ENCODE data around the gene PODXL2. TPM values are rescaled to one million over a fixed set of nuclear protein-coding genes. Genes with fewer than 3 reads are reported as not detected.
"Not testable (repeated sequence)": the region's sequence is repeated elsewhere in the genome, so short reads cannot be mapped to it uniquely, and the experiment has no call there.

PODXL2 gene
- total RNA-seq, 1 donor from 2014 or later: 9.8 TPM

GRCh38 chr3:127693336-127693843 is 64.4 kb downstream of the PODXL2 start:
- DNase-seq: no peak
- Mint-ChIP-seq H3K27me3 (no peaks in the 10 kb centered on the region), H3K27ac (no peak overlapping the region), H3K4me1 (peaks cover 3% of the 10 kb centered on the region), H3K36me3 (ENCODE audit: low read depth) (no peaks in the 10 kb centered on the region), H3K4me3 (no peak overlapping the region), H3K9me3 (no peaks in the 10 kb centered on the region)
- intact Hi-C loops (cut with micrococcal nuclease): no loop called here

DNA sequence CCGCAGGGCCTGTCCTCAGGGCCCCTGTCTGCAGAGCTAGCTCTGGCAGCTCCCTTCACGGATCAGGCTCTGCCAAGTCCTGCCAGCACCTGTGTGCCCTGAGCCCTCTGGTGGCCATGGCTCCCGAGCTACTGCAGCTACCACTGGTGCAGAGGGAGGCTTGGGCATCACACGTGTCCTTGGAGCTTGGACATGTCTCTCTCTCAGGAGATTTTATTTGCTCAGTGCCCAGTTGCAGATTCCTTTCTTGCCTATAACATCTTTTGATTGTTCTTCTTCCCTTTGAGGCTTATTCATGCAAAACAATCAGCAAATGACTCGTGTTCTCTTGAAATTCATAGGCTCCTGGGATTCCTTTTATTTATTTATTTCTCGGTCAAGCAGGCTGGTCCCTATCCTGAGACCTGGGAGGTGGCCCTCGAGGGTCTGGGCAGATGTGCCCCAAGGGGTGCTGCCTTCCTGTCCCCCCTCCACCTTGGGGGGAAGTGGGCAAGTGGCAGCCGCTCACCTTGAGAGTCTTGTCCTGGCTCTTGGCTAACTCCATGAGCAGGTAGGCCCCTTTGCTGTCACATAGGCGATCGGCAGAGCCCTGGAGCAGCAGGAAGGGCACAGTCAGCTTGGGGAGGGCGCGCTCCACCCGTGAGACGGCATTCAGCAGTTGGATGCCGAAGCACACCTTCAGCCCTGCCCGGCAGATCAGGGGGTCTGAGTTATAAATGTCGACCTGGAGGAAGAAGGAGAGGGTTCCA is 65.7 kb downstream of the PODXL2 start:
- Mint-ChIP-seq H3K27me3 (no peaks in the 10 kb centered on the region), H3K4me1 (peaks cover 3% of the 10 kb centered on the region), H3K36me3 (ENCODE audit: low read depth) (no peaks in the 10 kb centered on the region), H3K9me3 (no peaks in the 10 kb centered on the region), H3K4me3 (no peak overlapping the region), H3K27ac (no peak overlapping the region)
- peak; percentile 81 for DNase-seq
- intact Hi-C loops (cut with micrococcal nuclease): loop anchor here (5.0 kb wide), 1 partner anchor 138 kb away; no protein-coding TSS in a partner anchor

DNA sequence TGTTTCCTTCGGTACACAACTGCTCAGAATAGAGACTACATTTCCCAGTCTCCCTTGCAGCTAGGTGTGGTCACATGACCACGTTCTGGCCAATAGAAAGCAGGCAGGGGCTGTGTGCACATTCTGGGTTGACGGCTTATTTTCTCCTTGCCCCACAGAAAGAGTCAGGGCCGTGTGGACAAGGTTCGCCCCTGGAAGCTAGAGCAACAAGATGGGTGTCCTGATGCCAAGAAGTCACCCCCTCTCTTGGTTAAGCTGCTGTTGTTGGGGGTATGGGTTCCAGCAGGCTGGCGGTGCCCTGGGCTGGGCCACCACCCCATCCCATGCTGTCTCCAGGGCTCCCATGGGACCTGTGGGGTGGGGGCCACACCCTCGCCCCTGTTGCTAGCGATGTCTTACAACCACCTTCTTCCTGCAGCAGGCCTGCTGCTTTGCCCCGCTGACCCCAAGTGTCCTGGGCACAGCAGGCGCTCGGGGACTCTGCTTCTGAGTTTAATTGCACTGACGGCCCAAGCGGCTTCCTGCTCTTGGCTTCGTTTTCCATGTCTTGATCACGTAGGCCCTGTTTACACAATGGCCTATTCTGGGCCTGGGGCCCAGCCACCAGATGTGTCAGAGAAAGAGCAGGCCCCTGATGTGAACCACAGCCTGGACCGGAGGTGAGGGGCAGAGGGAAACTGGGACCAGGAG is 68.7 kb downstream of the PODXL2 start:
- no peaks in the 10 kb centered on the region for H3K9me3 Mint-ChIP-seq
- intact Hi-C loops (cut with micrococcal nuclease): loop anchor here (2.0 to 5.0 kb wide), 3 partner anchors 25 to 273 kb away; partner anchors contain the start of gene ABTB1
- no peaks in the 10 kb centered on the region for H3K36me3 Mint-ChIP-seq (ENCODE audit: low read depth)
- H3K4me3 Mint-ChIP-seq: no peak overlapping the region
- H3K4me1 Mint-ChIP-seq: peaks cover 3% of the 10 kb centered on the region
- peak; percentile 86 for DNase-seq
- H3K27ac Mint-ChIP-seq: no peak overlapping the region
- no peaks in the 10 kb centered on the region for H3K27me3 Mint-ChIP-seq

GRCh38 chr3:127698286-127698685 is 69.3 kb downstream of the PODXL2 start:
- H3K27ac Mint-ChIP-seq: no peak overlapping the region
- H3K9me3 Mint-ChIP-seq: no peaks in the 10 kb centered on the region
- no peaks in the 10 kb centered on the region for H3K27me3 Mint-ChIP-seq
- H3K4me1 Mint-ChIP-seq: peaks cover 3% of the 10 kb centered on the region
- no peak overlapping the region for H3K4me3 Mint-ChIP-seq
- H3K36me3 Mint-ChIP-seq (ENCODE audit: low read depth): no peaks in the 10 kb centered on the region
- intact Hi-C loops (cut with micrococcal nuclease): loop anchor here (5.0 kb wide), 1 partner anchor 134 kb away; no protein-coding TSS in a partner anchor
- DNase-seq: no peak

- Mint-ChIP-seq H3K36me3 (ENCODE audit: low read depth) (no peaks in the 10 kb centered on the region), H3K9me3 (no peaks in the 10 kb centered on the region), H3K27me3 (peaks cover 5% of the 10 kb centered on the region), H3K4me1 (peaks cover 3% of the 10 kb centered on the region), H3K4me3 (no peak overlapping the region), H3K27ac (no peak overlapping the region)
- no peak for DNase-seq
- intact Hi-C loops (cut with micrococcal nuclease): loop anchor here (5.0 kb wide), 1 partner anchor 133 kb away; no protein-coding TSS in a partner anchor
These were observed 69.9 kb downstream of the PODXL2 start for GRCh38 chr3:127698691-127699415.

DNA sequence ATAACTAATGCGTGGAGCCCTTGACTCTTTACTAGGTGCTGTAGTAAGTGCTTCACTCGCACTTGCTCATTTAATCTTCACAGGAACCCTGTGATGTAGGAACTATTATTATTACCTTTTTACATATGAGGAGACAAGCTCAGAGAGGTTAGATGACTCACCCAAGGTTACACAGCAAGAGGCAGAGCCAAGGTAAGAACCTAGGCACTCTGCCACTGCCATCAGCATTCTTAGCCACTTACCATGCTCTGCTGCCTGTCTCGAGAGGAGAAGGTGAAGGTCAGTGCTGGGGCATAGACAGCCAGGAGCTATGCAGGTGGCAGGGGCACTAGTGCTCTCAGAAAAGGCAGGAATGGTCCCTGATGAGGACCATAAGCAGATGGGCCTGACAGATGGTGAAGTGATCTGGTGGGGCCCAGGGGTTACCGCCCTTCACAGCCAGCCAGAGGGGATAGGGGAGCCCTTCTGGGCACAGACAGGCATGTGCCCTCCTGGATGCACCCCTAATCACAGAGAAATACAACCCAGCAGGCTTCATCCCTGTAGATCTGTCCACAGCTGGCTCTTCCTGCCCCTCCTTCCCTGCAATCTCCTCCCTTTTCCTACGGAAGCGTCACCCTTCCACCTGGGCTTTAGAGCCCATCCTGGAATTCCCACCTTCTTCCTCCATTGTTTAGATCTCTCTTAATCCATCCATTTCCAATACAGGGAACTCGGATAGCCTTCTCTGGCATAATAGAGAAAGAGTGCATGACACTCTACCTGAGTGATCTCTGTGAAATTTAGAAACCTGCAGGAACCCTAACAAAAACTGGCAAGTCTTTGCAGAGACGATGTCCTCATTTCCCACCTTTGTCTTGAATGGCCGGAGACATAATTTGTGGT is 70.7 kb downstream of the PODXL2 start:
- no peak overlapping the region for H3K4me3 Mint-ChIP-seq
- H3K27ac Mint-ChIP-seq: no peak overlapping the region

DNA sequence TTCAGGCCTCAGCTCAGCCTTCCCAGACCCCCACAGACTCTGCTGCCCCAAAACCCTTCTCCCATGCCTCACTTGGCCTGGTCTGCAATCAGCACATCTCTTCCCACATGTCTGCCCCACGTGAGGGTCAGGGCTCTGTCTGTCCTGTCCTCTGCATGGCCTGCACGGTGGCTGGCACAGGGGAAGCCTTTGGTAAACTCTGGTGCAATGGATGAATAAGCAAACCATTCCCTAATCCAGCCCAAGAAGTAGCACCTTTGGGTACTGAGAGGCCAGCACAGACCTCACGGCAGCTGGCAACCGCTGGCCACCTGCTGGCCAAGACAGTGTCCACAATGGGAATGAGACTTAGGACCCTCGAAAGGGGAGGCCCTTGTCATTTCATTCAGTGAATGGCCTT is 71.4 kb downstream of the PODXL2 start:
- Mint-ChIP-seq H3K9me3 (no peaks in the 10 kb centered on the region), H3K4me1 (peaks cover 3% of the 10 kb centered on the region), H3K27ac (no peak overlapping the region), H3K27me3 (peaks cover 5% of the 10 kb centered on the region), H3K36me3 (ENCODE audit: low read depth) (no peaks in the 10 kb centered on the region), H3K4me3 (no peak overlapping the region)
- no peak for DNase-seq
- intact Hi-C loops (cut with micrococcal nuclease): no loop called here

More for the DNA sequence above, 70.7 kb downstream of the PODXL2 start:
- intact Hi-C loops (cut with micrococcal nuclease): loop anchor here (5.0 kb wide), 1 partner anchor 133 kb away; no protein-coding TSS in a partner anchor
- no peaks in the 10 kb centered on the region for H3K36me3 Mint-ChIP-seq (ENCODE audit: low read depth)
- peaks cover 3% of the 10 kb centered on the region for H3K4me1 Mint-ChIP-seq
- peaks cover 5% of the 10 kb centered on the region for H3K27me3 Mint-ChIP-seq
- H3K9me3 Mint-ChIP-seq: no peaks in the 10 kb centered on the region
- no peak for DNase-seq

GRCh38 chr3:127701280-127701911 is 72.4 kb downstream of the PODXL2 start:
- DNase-seq: no peak
- Mint-ChIP-seq H3K4me1 (peaks cover 3% of the 10 kb centered on the region), H3K27ac (no peak overlapping the region), H3K4me3 (no peak overlapping the region), H3K36me3 (ENCODE audit: low read depth) (no peaks in the 10 kb centered on the region), H3K9me3 (no peaks in the 10 kb centered on the region), H3K27me3 (peaks cover 5% of the 10 kb centered on the region)
- intact Hi-C loops (cut with micrococcal nuclease): no loop called here

GRCh38 chr3:127702151-127702578 is 73.2 kb downstream of the PODXL2 start:
- Mint-ChIP-seq H3K4me3 (no peak overlapping the region), H3K4me1 (peaks cover 3% of the 10 kb centered on the region), H3K27ac (no peak overlapping the region), H3K9me3 (no peaks in the 10 kb centered on the region), H3K27me3 (peaks cover 5% of the 10 kb centered on the region), H3K36me3 (ENCODE audit: low read depth) (no peaks in the 10 kb centered on the region)
- intact Hi-C loops (cut with micrococcal nuclease): no loop called here
- DNase-seq: no peak

- H3K27ac Mint-ChIP-seq; H3K36me3 Mint-ChIP-seq (ENCODE audit: low read depth); DNase-seq; H3K27me3 Mint-ChIP-seq; H3K4me1 Mint-ChIP-seq; H3K9me3 Mint-ChIP-seq; intact Hi-C loops (cut with micrococcal nuclease); H3K4me3 Mint-ChIP-seq: not testable (repeated sequence)
These were observed 75.9 kb downstream of the PODXL2 start for GRCh38 chr3:127704840-127705239.

DNA sequence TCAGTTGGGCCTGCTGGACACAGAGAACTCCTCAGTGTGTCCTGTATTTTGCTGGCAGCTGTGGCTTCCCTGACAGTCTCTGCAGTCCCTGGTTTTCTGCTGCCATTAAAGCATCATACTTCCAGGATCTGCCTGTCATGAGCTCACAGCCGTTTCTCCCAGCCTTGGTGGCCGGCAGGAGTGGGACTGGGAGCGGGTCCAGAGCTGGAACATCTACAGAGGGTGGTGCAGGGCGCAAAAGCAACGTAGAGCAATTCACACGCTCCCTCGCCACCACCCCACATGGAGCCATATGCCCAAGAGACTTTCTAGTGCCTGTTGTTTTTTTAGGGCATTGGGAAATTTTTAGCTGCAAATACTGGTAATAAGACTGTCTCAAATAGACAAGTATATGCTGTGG is 77.3 kb downstream of the PODXL2 start:
- no peaks in the 10 kb centered on the region for H3K36me3 Mint-ChIP-seq (ENCODE audit: low read depth)
- no peak overlapping the region for H3K4me3 Mint-ChIP-seq
- intact Hi-C loops (cut with micrococcal nuclease): no loop called here
- no peak overlapping the region for H3K27ac Mint-ChIP-seq
- no peaks in the 10 kb centered on the region for H3K9me3 Mint-ChIP-seq
- no peak for DNase-seq
- H3K27me3 Mint-ChIP-seq: peaks cover 5% of the 10 kb centered on the region
- no peaks in the 10 kb centered on the region for H3K4me1 Mint-ChIP-seq

DNA sequence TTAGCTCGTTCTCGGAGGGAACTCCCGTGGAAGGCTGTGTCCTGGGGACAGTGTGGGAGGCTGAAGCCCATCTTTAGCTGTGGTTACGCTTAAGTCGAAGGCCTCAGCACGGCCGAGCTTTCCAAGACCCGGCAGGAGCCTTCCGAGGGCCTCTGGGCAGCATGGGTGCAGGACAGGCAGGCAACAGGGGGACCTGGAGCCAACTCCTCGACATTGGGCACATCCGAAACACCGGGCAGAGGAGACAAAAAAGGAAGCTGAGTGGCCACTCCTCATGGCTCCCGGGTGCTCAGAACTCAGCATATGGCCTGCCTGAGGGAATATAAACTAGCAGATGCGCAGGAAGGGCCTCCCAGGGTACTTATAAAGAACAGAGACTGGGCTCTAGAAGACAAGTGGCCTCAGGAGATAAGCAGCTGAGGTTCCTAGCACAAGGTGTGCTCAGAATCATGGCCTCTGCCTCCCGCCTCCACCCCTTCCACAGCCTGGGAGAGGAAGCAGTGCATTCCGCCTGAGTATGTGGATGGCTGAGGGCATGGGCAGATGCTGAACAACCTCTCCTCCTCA is 77.9 kb downstream of the PODXL2 start:
- DNase-seq: no peak
- Mint-ChIP-seq H3K27ac (no peak overlapping the region), H3K4me3 (no peak overlapping the region), H3K27me3 (peaks cover 5% of the 10 kb centered on the region), H3K36me3 (ENCODE audit: low read depth) (no peaks in the 10 kb centered on the region), H3K9me3 (no peaks in the 10 kb centered on the region), H3K4me1 (no peaks in the 10 kb centered on the region)
- intact Hi-C loops (cut with micrococcal nuclease): no loop called here

Measured in activated CD4-positive, alpha-beta T cell treated with anti-CD3 and anti-CD28 coated beads, Interleukin-2, amount 10 ng/mL, durations not matched to agents 24 days and 14 days (primary cell).